HG02885 (cell line): Measurements from ENCODE around the gene CCNI2.
A peak's percentile ranks its signal among the peaks of the same experiment; 100 is the strongest.

Experiments used
- ATAC-seq: cut with Tn5 transposase; IDR thresholded peaks from one replicate; pipeline ENCODE4 v1.9.1; 2021; ENCODE audit warnings: mild to moderate bottlenecking; ENCODE audit not compliant: unreplicated experiment, poor library complexity

Gene CCNI2

GRCh38 chr5:132748522-132749000 lies 1.3 kb downstream of the CCNI2 start:
- no peak for ATAC-seq

GRCh38 chr5:132749506-132749905 lies 2.3 kb downstream of the CCNI2 start:
- ATAC-seq: no peak

- peak; percentile 32 for ATAC-seq
Measured at GRCh38 chr5:132750471-132751230, 3.4 kb downstream of the CCNI2 start.

- ATAC-seq: peak; percentile 41
Measured at GRCh38 chr5:132751444-132751843, 4.2 kb downstream of the CCNI2 start.

GRCh38 chr5:132751971-132752580 lies 4.8 kb downstream of the CCNI2 start:
- ATAC-seq: no peak

- no peak for ATAC-seq
Measured at GRCh38 chr5:132752581-132753125, 5.4 kb downstream of the CCNI2 start.

GRCh38 chr5:132753135-132753987 lies 6.1 kb downstream of the CCNI2 start:
- ATAC-seq: no peak

GRCh38 chr5:132754111-132754510 lies 6.9 kb downstream of the CCNI2 start:
- ATAC-seq: no peak

- ATAC-seq: no peak
Measured at GRCh38 chr5:132754947-132755346, 7.7 kb downstream of the CCNI2 start.

- ATAC-seq: no peak
Measured at GRCh38 chr5:132756542-132756941, 9.3 kb downstream of the CCNI2 start.

- ATAC-seq: no peak
Measured at GRCh38 chr5:132758451-132758850, 11.2 kb downstream of the CCNI2 start.

GRCh38 chr5:132759114-132760048 lies 12.2 kb downstream of the CCNI2 start:
- no peak for ATAC-seq

GRCh38 chr5:132760049-132760420 lies 12.8 kb downstream of the CCNI2 start:
- no peak for ATAC-seq

- ATAC-seq: no peak
Measured at GRCh38 chr5:132760601-132761317, 13.5 kb downstream of the CCNI2 start.

- no peak for ATAC-seq
Measured at GRCh38 chr5:132761321-132762240, 14.4 kb downstream of the CCNI2 start.

- no peak for ATAC-seq
Measured at GRCh38 chr5:132762246-132763000, 15.2 kb downstream of the CCNI2 start.
